OCI-LY3 (cell line): ENCODE results near the gene AGBL4.

Experiments used
- H2AFZ ChIP-seq: fragments of 200-600, 300-600 bp; shearing (Covaris generic); 2 replicates; pipeline ENCODE4 v1.6.0; 2014; ENCODE audit warnings: antibody characterized with exemption, low read depth, low read length
- H3K27ac ChIP-seq: fragments of 200-600, 300-600 bp; sonication (generic); 2 replicates; pipeline ENCODE4 v1.5.1; 2014; ENCODE audit warnings: mild to moderate bottlenecking, low read length, moderate library complexity, mixed read lengths
- H3K27me3 ChIP-seq: fragments of 200-600, 300-600 bp; sonication (generic); 2 replicates; pipeline ENCODE4 v1.6.1; 2014; ENCODE audit warnings: low read depth, low read length, mixed read lengths
- H3K36me3 ChIP-seq: fragments of 200-600, 300-600 bp; sonication (generic); replicated peaks from 2 replicates; pipeline ENCODE3; 2014; ENCODE audit warnings: low read depth, low read length, mixed read lengths
- H3K4me1 ChIP-seq: fragments of 300-600, 200-600 bp; sonication (generic); 2 replicates; pipeline ENCODE4 v1.6.1; 2014; ENCODE audit warnings: low read length, mixed read lengths
- H3K4me2 ChIP-seq: fragments of 200-600, 300-600 bp; sonication (generic); 2 replicates; pipeline ENCODE4 v1.6.1; 2014; ENCODE audit warnings: low read length, mixed read lengths
- H3K4me3 ChIP-seq: fragments of 300-600, 200-600 bp; sonication (generic); 2 replicates; pipeline ENCODE4 v1.5.1; 2014; ENCODE audit warnings: antibody characterized with exemption, mild to moderate bottlenecking, low read length, moderate library complexity
- H3K79me2 ChIP-seq: fragments of 300-600, 200-600 bp; shearing (Covaris generic); 2 replicates; pipeline ENCODE4 v1.6.1; 2014; ENCODE audit warnings: mild to moderate bottlenecking, low read length, mixed read lengths
- H3K9ac ChIP-seq: fragments of 300-600, 200-600 bp; shearing (Covaris generic); 2 replicates; pipeline ENCODE4 v1.6.0; 2014; ENCODE audit warnings: mild to moderate bottlenecking, low read length, moderate library complexity
- H3K9me3 ChIP-seq: fragments of 200-600, 300-600 bp; shearing (Covaris generic); 2 replicates; pipeline ENCODE4 v1.6.1; 2014; ENCODE audit warnings: low read length, mixed read lengths; ENCODE audit not compliant: insufficient read depth
- H4K20me1 ChIP-seq: fragments of 200-600, 300-600 bp; sonication (generic); 2 replicates; pipeline ENCODE4 v1.6.1; 2016; ENCODE audit warnings: low read length, mixed read lengths; ENCODE audit not compliant: insufficient read depth
- EZH2phosphoT487 ChIP-seq: fragments of 200-600 bp; shearing (Covaris generic); IDR thresholded peaks from 2 replicates; pipeline ENCODE4 v1.6.1; 2018; ENCODE audit warnings: antibody characterized with exemption, mixed run types, low read depth
- TF ChIP-seq, protein P1 (sequence below): fragments of 200-600, 300-600 bp; sonication (generic); IDR thresholded peaks from 2 replicates; pipeline ENCODE4 v1.5.1; 2014; ENCODE audit warnings: antibody characterized with exemption, low read length, low read depth

AGBL4 gene

DNA sequence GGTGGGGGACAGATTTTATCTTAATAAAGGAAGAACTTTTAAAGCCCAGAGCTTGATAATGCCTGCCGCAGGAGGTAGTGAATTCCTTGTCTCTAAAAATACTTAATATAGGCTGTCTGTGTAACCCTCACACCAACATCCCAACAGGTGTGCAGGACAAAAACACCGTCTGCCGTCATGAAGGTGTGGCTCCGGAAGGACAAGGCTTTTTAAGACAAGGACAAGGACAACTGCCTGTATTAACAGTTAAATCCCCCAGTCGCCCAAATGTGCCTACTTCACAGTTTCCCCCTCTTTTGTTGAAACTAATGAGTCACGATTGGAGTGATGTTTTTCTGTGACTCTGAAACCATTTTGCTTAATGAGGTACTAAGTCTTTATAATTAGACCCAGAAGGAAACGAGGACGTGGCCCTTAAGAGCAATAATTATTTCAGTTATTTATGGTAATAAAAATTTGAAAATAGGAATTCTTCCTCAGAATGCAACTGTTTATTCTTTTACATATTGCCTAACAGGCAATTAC is 1524.5 kb downstream of the AGBL4 start:
- Histone ChIP-seq H3K4me1 (no peaks in the 10 kb centered on the region), H3K27me3 (peaks cover 6% of the 10 kb centered on the region; the same call in 1 of the 2 replicates), H3K9me3 (no peaks in the 10 kb centered on the region), H3K9ac (no peak overlapping the region), H3K79me2 (no peaks in the 10 kb centered on the region), H3K36me3 (no peaks in the 10 kb centered on the region), H3K27ac (no peak overlapping the region), H4K20me1 (no peaks in the 10 kb centered on the region), H2AFZ (no peak overlapping the region), H3K4me3 (no peak overlapping the region), H3K4me2 (no peak overlapping the region)
- TF ChIP-seq EZH2phosphoT487: no peak
- TF ChIP-seq, protein P1, sequence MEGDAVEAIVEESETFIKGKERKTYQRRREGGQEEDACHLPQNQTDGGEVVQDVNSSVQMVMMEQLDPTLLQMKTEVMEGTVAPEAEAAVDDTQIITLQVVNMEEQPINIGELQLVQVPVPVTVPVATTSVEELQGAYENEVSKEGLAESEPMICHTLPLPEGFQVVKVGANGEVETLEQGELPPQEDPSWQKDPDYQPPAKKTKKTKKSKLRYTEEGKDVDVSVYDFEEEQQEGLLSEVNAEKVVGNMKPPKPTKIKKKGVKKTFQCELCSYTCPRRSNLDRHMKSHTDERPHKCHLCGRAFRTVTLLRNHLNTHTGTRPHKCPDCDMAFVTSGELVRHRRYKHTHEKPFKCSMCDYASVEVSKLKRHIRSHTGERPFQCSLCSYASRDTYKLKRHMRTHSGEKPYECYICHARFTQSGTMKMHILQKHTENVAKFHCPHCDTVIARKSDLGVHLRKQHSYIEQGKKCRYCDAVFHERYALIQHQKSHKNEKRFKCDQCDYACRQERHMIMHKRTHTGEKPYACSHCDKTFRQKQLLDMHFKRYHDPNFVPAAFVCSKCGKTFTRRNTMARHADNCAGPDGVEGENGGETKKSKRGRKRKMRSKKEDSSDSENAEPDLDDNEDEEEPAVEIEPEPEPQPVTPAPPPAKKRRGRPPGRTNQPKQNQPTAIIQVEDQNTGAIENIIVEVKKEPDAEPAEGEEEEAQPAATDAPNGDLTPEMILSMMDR: no peak

DNA sequence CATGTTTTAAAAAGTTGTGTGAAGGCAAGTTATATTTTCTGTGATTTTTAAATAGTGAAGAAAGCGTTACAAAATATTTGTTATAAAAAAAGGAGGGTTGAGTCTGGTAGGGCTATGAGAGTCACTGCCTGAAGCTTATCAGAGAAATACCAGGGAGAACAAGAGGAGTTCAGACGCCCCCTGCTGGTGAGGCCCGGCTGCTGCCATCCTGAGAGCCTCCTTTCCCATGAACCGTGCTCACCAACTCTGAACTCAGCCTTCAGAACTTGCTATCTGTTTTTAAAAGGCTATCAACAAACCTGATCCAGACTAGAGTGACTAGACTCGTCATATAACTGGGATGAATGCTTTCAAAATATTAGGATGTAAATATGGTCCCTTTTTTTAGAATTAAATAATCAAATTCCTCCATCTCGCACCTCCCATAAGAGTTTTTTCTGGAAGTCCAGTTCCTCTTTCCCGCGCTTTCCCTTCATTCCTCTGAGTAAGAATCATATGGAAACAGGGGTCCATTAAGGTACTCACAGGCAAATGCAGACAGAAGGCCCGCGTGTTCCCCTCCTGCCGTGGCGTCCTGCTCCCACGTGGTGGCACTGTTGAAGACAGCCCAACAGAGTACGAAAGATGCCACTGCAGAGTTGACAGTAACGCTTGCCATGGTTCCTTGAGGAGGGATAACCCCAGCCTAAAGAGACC is 1525.5 kb downstream of the AGBL4 start:
- Histone ChIP-seq H3K79me2 (no peaks in the 10 kb centered on the region), H3K27me3 (peaks cover 7% of the 10 kb centered on the region; the same call in 1 of the 2 replicates), H3K4me1 (no peaks in the 10 kb centered on the region), H3K9me3 (no peaks in the 10 kb centered on the region), H3K4me3 (peak overlapping the region; percentile 28; the same call in 1 of the 2 replicates), H4K20me1 (no peaks in the 10 kb centered on the region), H3K9ac (no peak overlapping the region), H3K4me2 (peak overlapping the region; percentile 45), H3K36me3 (no peaks in the 10 kb centered on the region), H2AFZ (0 out of 2 replicates have a peak overlapping the region, but pooled peaks have one; percentile 71), H3K27ac (no peak overlapping the region)
- TF ChIP-seq, protein P1: peak; percentile 61
- no peak for TF ChIP-seq EZH2phosphoT487

DNA sequence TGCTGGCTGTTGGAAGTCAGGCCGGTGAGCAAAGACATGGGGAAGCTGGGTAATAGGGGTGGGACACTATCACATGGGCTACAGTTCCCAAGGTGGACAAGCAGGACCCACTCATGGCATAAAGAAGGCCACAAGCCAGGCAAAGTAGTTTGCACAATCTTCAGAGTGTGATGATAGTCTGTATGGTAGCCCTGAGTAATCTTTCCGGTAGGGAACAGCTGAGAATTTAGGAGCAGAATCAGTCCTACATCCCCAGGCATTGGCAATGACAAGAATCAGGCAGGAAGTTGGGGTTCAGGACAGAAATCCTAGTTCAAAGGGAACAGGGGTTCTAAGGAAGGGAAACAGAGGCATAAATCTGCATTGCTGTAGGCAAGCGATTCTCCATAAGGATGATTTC is 1527.8 kb downstream of the AGBL4 start:
- Histone ChIP-seq H4K20me1 (no peaks in the 10 kb centered on the region), H3K4me2 (no peak overlapping the region)

DNA sequence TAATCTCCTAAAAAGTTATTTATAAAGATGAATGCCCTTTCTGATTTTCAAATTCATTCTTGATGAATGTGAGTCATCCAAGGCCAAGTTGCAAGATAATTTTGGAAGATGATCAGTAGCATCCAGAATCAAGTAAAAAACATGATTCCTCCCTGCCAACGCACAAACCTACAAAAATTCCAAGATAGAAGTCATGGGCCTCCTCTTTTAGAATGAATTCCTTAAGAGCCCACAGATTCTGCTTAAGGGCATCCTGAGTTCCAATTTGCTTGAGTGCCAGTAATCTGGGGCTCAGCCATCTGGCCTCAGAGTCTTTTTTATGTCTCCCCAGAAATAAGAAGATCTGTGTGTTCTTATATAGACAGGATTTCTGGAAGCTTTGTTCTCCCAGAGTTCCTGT is 1528.6 kb downstream of the AGBL4 start:
- Histone ChIP-seq H3K27me3 (peaks cover 10% of the 10 kb centered on the region; the same call in 1 of the 2 replicates), H3K4me3 (no peak overlapping the region), H3K36me3 (no peaks in the 10 kb centered on the region), H3K4me2 (no peak overlapping the region), H3K9me3 (no peaks in the 10 kb centered on the region), H3K27ac (no peak overlapping the region), H4K20me1 (no peaks in the 10 kb centered on the region), H3K79me2 (no peaks in the 10 kb centered on the region), H3K4me1 (no peaks in the 10 kb centered on the region), H3K9ac (no peak overlapping the region), H2AFZ (no peak overlapping the region)
- TF ChIP-seq, protein P1: no peak
- TF ChIP-seq EZH2phosphoT487: no peak

More for the DNA sequence above, 1527.8 kb downstream of the AGBL4 start:
- Histone ChIP-seq H3K79me2 (no peaks in the 10 kb centered on the region), H3K4me1 (no peaks in the 10 kb centered on the region), H3K4me3 (no peak overlapping the region), H3K27me3 (peaks cover 7% of the 10 kb centered on the region; the same call in 1 of the 2 replicates), H3K27ac (no peak overlapping the region), H3K36me3 (no peaks in the 10 kb centered on the region), H2AFZ (no peak overlapping the region), H3K9me3 (no peaks in the 10 kb centered on the region), H3K9ac (no peak overlapping the region)
- TF ChIP-seq, protein P1: no peak
- no peak for TF ChIP-seq EZH2phosphoT487
